Measurements from ENCODE around the gene PLB1. TPM values are rescaled to one million over a fixed set of nuclear protein-coding genes. Genes with fewer than 3 reads are reported as not detected.

PLB1 gene
- polyA plus RNA-seq, 1 donor from 2014 or later: 2.8 TPM

DNA sequence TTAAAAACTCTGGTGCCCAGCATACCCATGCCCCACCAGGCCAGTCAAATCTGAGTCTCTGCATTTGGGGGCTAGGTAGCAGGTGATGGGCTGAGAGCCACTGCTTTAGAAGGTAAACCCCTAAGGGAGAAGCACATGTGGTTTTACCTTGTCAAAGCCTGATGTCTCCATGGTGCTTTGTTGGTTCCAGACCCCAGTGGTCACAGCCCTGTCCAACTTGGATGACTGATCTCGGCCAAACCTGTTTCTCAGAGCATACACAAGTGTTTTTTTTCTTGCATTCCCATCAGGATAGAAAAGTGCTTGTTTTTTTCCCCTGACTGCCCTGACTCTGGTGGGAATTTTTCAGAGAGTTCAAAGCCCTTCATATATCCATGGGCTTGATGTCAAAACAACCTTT is 13.5 kb downstream of the PLB1 start:
- Histone ChIP-seq H3K4me3 (ENCODE audit: low read length) (no peak overlapping the region), H3K9me2 (ENCODE audit: insufficient read depth, low read length) (no peaks in the 10 kb centered on the region), H3K27ac (ENCODE audit: low read length) (no peak overlapping the region), H3F3A (ENCODE audit: insufficient read depth, low read length, poor library complexity, severe bottlenecking) (no peaks in the 10 kb centered on the region), H3K36me3 (ENCODE audit: insufficient read depth, low read length) (no peaks in the 10 kb centered on the region), H3K27me3 (ENCODE audit: insufficient read depth, low read depth, low read length) (no peaks in the 10 kb centered on the region), H2AFZ (ENCODE audit: low read depth, low read length) (no peak overlapping the region), H4K20me1 (ENCODE audit: insufficient read depth) (no peaks in the 10 kb centered on the region), H3K9me3 (ENCODE audit: low read length) (no peaks in the 10 kb centered on the region), H3K4me2 (ENCODE audit: low read length) (no peak overlapping the region), H3K9ac (ENCODE audit: low read length) (no peak overlapping the region), H3K79me2 (replicated peaks; ENCODE audit: insufficient read depth, low read length) (no peaks in the 10 kb centered on the region)
- no peak for TF ChIP-seq RAD21 (conservative IDR thresholded peaks at IDR 0.05)
- TF ChIP-seq EZH2 (IDR thresholded peaks at IDR 0.05; ENCODE audit: borderline replicate concordance, insufficient read depth, low read length, poor library complexity, severe bottlenecking): no peak

DNA sequence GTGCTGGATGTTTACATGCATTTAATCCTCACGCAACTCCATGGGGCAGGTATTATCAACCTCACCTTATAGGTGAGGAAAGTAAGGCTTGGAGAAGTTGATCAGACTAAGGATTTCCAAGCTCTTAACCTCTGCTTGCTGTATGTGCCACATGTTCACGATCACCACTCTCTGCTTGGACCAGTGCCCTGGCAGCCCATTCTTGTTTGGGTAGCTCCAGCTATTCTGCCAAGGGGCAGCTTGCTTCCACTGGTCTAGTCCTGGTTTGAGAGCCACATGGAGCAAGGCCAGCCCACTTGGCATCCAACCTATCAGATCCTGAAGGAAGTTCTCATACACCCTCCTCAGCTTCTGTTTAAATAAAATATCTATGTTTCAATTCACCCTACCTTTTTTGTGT is 14.3 kb downstream of the PLB1 start:
- TF ChIP-seq MXI1 (conservative IDR thresholded peaks at IDR 0.05; ENCODE audit: poor library complexity, severe bottlenecking) (no peak), POLR2AphosphoS5 (IDR thresholded peaks at IDR 0.05) (no peak), SMC3 (conservative IDR thresholded peaks at IDR 0.05; ENCODE audit: poor library complexity) (no peak), TAF1 (IDR thresholded peaks at IDR 0.05; ENCODE audit: low read depth) (no peak), EP300 (conservative IDR thresholded peaks at IDR 0.05; ENCODE audit: poor library complexity, severe bottlenecking) (no peak), EZH2 (IDR thresholded peaks at IDR 0.05; ENCODE audit: borderline replicate concordance, insufficient read depth, low read length, poor library complexity, severe bottlenecking) (no peak), RAD21 (conservative IDR thresholded peaks at IDR 0.05) (no peak)
- TF ChIP-seq, protein P1, sequence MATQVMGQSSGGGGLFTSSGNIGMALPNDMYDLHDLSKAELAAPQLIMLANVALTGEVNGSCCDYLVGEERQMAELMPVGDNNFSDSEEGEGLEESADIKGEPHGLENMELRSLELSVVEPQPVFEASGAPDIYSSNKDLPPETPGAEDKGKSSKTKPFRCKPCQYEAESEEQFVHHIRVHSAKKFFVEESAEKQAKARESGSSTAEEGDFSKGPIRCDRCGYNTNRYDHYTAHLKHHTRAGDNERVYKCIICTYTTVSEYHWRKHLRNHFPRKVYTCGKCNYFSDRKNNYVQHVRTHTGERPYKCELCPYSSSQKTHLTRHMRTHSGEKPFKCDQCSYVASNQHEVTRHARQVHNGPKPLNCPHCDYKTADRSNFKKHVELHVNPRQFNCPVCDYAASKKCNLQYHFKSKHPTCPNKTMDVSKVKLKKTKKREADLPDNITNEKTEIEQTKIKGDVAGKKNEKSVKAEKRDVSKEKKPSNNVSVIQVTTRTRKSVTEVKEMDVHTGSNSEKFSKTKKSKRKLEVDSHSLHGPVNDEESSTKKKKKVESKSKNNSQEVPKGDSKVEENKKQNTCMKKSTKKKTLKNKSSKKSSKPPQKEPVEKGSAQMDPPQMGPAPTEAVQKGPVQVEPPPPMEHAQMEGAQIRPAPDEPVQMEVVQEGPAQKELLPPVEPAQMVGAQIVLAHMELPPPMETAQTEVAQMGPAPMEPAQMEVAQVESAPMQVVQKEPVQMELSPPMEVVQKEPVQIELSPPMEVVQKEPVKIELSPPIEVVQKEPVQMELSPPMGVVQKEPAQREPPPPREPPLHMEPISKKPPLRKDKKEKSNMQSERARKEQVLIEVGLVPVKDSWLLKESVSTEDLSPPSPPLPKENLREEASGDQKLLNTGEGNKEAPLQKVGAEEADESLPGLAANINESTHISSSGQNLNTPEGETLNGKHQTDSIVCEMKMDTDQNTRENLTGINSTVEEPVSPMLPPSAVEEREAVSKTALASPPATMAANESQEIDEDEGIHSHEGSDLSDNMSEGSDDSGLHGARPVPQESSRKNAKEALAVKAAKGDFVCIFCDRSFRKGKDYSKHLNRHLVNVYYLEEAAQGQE (IDR thresholded peaks at IDR 0.05; ENCODE audit: borderline replicate concordance): no peak
- TF ChIP-seq, protein P2, sequence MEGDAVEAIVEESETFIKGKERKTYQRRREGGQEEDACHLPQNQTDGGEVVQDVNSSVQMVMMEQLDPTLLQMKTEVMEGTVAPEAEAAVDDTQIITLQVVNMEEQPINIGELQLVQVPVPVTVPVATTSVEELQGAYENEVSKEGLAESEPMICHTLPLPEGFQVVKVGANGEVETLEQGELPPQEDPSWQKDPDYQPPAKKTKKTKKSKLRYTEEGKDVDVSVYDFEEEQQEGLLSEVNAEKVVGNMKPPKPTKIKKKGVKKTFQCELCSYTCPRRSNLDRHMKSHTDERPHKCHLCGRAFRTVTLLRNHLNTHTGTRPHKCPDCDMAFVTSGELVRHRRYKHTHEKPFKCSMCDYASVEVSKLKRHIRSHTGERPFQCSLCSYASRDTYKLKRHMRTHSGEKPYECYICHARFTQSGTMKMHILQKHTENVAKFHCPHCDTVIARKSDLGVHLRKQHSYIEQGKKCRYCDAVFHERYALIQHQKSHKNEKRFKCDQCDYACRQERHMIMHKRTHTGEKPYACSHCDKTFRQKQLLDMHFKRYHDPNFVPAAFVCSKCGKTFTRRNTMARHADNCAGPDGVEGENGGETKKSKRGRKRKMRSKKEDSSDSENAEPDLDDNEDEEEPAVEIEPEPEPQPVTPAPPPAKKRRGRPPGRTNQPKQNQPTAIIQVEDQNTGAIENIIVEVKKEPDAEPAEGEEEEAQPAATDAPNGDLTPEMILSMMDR (IDR thresholded peaks at IDR 0.05; ENCODE audit: poor library complexity, severe bottlenecking): no peak
- Histone ChIP-seq H3K36me3 (ENCODE audit: insufficient read depth, low read length) (no peaks in the 10 kb centered on the region), H2AFZ (ENCODE audit: low read depth, low read length) (no peak overlapping the region), H3K4me2 (ENCODE audit: low read length) (no peak overlapping the region), H3K4me3 (ENCODE audit: low read length) (no peak overlapping the region), H3K79me2 (replicated peaks; ENCODE audit: insufficient read depth, low read length) (no peaks in the 10 kb centered on the region), H3K9me2 (ENCODE audit: insufficient read depth, low read length) (no peaks in the 10 kb centered on the region), H3K27ac (ENCODE audit: low read length) (no peak overlapping the region), H3K9ac (ENCODE audit: low read length) (no peak overlapping the region), H4K20me1 (ENCODE audit: insufficient read depth) (no peaks in the 10 kb centered on the region), H3K9me3 (ENCODE audit: low read length) (no peaks in the 10 kb centered on the region), H3F3A (ENCODE audit: insufficient read depth, low read length, poor library complexity, severe bottlenecking) (no peaks in the 10 kb centered on the region), H3K27me3 (ENCODE audit: insufficient read depth, low read depth, low read length) (no peaks in the 10 kb centered on the region)

Data from neural cell (in vitro differentiated cells).